GM19455 (cell line): ENCODE measurements around the gene ASMT.
"Not testable (repeated sequence)": the region's sequence is repeated elsewhere in the genome, so short reads cannot be mapped to it uniquely, and the experiment has no call there.

ENCODE experiments used
- ATAC-seq: cut with Tn5 transposase; IDR thresholded peaks from one replicate; pipeline ENCODE4 v1.9.1; 2021; ENCODE audit not compliant: unreplicated experiment

The ASMT gene, protein sequence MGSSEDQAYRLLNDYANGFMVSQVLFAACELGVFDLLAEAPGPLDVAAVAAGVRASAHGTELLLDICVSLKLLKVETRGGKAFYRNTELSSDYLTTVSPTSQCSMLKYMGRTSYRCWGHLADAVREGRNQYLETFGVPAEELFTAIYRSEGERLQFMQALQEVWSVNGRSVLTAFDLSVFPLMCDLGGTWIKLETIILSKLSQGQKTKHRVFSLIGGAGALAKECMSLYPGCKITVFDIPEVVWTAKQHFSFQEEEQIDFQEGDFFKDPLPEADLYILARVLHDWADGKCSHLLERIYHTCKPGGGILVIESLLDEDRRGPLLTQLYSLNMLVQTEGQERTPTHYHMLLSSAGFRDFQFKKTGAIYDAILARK

DNA sequence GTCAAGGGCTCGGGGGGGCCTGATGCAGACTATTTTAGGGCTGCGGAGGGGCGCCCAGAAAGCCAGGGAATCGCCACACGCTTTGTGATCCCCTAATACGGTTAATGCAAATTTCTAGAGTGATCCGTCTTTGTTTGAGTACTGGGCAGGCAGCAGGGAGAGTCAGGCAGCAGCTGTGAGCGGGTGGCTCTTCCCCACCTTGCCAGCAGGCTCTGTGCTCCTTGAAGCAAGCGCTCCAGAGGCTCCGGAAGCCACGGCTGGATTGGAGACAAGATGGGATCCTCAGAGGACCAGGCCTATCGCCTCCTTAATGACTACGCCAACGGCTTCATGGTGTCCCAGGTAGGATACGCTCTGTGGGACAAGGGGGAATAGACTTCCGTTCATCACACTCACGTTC is at the start of gene ASMT:
Gene ASMT, plus strand, starts transcription at position 133 of the 400 bp plus-strand sequence. Its CDS starts 141 bp downstream, at position 274.
- no peak for ATAC-seq

DNA sequence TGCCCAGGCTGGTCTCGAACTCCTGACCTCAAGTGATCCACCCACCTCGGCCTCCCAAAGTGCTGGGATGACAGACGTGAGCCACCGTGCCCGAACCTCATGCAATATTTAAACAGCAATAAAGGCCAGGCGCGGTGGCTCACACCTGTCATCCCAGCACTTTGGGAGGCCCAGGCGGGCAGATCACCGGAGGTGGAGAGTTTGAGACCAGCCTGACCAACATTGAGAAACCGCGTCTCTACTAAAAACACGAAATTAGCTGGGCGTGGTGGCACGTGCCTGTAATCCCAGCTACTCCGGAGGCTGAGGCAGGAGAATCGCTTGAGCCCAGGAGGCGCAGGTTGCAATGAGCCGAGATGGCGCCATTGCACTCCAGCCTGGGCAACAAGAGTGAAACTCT is 40.7 kb upstream of the ASMT start:
- ATAC-seq = not testable (repeated sequence)

DNA sequence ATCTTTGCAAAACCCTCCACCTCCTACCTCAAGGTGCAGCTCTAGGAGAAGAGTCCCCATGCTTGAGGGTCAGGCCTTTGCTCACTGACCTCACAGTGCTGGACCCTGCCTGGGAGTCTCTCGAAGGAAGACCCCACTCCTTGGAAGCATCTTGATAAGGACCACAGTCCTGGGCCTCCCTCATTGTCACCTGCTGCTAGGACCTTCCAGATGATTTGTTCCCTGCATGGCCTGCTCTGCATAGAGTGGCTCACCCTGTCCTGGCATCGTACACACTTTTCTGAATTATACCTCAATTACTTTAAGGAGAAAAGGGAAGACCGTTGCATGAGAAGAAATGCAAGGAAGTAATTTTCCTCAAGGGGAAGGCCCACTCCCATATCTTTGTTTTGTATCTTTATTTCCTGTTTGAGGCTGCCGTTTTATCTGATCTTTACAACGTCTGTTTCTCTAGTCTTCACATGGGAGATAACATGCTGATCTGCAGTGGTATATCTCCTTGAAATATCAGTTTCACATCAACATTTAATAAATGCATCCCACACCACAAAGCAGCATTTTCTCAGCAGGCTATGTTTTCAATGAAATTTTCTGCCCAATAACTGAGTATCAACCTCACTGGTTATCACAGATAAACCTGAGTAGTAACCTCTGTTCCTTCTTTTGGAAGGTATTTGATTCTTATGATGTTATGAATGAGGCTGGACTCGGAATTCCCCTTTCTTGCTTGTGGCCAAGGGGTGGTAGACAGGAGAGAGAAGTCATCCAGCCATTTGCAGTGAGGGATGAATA is 38.5 kb upstream of the ASMT start:
- ATAC-seq = no peak

DNA sequence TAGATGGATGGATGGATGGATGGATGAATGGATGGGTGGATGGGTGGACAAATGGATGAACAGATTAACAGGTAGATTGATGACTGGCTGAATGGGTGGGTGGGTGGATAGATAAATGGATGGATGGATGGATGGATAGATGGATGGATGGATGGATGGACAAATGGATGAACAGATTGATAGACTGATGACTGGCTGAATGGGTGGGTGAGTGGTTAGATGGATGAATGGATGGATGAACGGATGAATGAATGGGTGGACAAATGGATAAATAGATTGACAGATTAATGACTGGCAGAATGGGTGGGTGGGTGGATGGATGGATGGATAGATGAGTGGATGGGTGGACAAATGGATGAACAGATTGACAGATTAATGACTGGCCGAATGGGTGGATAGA is 37.0 kb upstream of the ASMT start:
- ATAC-seq = no peak

DNA sequence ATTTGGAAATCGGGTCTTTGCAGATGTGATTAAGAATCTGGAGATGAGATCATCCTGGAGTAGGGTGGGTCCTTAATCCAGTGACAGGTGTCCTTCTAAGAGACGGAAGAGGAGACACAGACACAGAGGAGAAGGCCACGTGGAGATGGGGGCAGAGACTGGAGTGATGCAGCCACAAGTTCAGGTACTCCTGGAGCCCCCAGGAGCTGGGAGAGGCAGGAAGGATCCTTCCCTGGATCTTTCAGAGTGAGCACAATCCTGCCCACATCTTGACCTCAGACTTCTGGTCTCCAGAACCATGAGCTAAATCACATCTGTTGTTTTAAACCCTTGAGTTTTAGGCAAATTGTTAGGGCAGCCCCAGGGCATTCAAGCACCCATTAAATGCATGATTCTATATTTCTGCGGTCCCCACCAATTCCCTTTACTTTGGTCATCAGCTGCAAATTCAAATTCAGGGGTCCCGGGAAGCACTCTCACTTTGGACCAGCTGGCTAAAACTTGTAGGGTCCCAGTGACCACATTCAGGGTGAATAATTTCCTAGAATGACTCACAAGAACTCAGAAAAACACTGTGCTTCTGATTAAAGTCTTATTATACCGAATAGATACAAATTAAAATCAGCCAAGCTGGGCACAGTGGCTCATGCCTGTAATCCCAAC is 36.2 kb upstream of the ASMT start:
- no peak for ATAC-seq

GRCh38 chrX:1581132-1581531 is 33.7 kb upstream of the ASMT start:
- no peak for ATAC-seq

- ATAC-seq = peak; percentile 63
These were observed 32.0 kb upstream of the ASMT start for GRCh38 chrX:1582686-1583437.

- no peak for ATAC-seq
These were observed 30.4 kb upstream of the ASMT start for GRCh38 chrX:1584237-1585011.

- no peak for ATAC-seq
These were observed 27.7 kb upstream of the ASMT start for GRCh38 chrX:1587161-1587560.

GRCh38 chrX:1589356-1590130 is 25.3 kb upstream of the ASMT start:
- ATAC-seq = no peak

- peak; percentile 62 for ATAC-seq
These were observed 23.6 kb upstream of the ASMT start, which contains the start of gene AKAP17A for GRCh38 chrX:1591102-1591862. TSS of gene AKAP17A (plus strand) at chrX:1591604. CDS start at chrX:1593463, 1,859 bp downstream.

DNA sequence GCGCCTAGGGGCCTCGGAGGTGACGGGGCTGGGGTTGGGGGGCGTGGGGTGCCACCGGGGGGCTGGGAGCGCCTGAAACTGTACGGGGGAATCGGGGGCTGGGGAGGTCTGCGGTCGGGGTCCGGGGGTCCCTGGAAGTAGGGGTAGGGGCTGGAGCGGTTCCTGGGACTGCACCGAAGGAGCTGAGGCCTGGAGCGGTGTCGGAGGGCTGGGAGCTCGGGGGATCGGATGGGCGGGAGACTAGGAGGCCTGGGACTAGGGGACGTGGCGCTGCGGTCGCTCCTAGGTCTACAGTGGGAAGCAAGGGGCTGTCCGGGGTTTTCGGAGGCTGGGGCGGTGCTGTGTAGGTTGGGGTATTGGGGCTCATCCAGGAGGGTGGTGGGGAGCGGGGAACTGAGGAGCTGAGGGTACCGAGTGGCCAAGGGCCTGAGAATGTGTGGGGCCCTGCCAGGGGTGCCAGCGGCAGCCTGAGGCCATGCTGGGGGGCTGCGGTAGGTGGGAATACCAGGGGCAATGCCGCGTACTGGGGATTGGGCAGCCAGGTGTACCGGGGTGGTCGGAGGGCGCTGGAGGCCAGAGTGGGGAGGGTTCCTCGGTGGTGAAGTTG is 22.9 kb upstream of the ASMT start:
- ATAC-seq = no peak

DNA sequence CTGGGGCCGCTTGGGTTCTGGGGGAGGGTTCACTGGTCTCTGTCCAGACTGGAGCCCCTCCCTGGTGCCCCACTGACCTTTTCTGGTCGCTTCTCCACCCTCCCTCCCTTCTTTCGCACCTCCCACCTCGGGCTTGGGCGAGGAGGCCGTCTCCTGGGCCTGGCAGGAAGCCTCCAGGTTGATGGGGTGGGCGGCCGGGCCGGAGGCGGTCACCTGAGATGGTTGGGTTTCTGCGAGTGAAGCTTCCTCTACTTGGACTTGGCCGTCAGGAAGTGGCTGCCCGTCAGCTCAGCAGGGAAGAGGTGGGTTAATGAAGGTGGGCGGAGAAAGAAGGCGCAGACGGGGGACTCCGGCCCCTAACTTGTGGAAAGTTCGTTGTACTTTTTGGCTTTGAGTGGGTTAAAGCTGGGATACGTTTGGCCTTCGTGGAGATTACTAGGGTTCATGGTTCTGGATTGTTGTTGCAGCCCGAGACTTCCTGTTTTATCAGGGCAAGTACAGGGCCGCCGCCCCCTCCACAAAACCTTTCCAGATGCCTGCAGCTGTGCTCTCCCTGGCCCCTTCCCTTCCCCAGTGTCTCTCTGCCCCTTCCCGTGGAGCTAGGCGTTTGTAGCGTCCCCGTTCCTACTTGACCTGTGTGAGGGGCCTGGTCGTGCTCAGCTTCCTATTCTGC is 22.3 kb upstream of the ASMT start:
- ATAC-seq = peak; percentile 43

DNA sequence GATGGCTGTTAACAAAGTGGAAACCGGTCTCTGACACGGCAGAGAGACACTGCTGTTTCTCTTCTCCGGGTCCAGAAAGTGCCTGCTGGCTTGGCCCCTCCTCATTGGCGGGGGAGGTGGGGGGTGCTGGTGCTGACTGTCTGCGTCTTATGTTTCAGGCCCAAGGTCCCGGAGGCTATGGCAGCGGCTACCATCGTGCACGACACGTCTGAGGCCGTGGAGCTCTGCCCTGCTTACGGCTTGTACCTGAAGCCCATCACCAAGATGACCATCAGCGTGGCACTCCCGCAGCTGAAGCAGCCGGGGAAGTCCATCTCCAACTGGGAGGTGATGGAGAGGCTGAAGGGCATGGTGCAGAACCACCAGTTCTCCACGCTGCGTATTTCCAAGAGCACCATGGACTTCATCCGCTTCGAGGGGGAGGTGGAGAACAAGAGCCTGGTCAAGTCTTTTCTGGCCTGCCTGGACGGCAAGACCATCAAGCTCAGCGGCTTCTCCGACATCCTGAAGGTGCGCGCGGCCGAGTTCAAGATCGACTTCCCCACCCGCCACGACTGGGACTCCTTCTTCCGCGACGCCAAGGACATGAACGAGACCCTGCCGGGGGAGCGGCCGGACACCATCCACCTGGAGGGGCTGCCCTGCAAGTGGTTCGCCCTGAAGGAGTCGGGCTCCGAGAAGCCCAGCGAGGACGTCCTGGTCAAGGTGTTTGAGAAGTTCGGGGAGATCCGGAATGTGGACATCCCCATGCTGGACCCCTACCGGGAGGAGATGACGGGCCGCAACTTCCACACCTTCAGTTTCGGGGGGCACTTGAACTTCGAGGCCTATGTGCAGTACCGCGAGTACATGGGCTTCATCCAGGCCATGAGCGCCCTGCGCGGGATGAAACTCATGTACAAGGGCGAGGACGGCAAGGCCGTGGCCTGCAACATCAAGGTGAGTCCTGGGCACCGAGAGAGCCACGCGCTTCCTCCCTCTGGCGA is 21.3 kb upstream of the ASMT start:
- no peak for ATAC-seq

GRCh38 chrX:1595711-1596060 is 19.2 kb upstream of the ASMT start:
- no peak for ATAC-seq

DNA sequence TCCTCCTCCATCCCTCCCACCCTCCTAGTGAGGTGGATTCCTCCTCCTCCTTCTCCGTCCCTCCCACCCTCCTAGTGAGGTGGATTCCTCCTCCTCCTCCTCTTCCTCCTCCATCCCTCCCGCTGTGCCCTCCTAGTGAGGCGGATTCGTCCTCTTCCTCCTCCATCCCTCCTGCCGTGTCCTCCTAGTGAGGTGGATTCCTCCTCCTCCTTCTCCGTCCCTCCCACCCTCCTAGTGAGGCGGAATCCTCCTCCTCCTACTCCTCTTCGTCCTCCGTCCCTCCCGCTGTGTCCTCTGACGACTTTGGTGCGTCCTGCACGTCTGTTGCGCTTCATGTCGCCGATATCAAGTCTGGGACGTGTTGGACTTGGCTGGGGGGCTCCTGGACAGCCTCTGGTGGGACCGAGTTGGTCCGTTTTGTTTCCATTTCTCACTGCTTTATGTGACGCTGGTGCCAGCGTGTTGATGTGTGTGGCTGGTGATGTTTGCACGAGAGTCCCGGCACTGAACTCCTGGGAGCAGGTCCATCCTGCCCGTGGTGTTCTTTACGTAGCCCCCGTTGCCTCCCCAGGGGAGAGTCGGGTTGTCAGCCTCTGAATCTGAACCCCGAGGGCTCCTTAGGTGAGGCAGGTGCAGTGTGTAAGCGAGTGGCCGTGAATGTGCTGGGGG is 18.0 kb upstream of the ASMT start:
- no peak for ATAC-seq
